Superior temporal gyrus (tissue), 1 donor: ENCODE measurements around the gene TMOD4.

Experiments used
- DNase-seq: peaks from one replicate; pipeline ENCODE4 v3.0.0-alpha.2; 2016; ENCODE audit errors: extremely low spot score

Gene TMOD4

GRCh38 chr1:151175041-151175741 is 590 bp downstream of the TMOD4 start:
- peak; percentile 89 for DNase-seq

- DNase-seq, result no peak
Measured at GRCh38 chr1:151171190-151171589, 4.6 kb downstream of the TMOD4 start.

GRCh38 chr1:151167116-151167515 is 8.7 kb downstream of the TMOD4 start:
- DNase-seq, result no peak

- no peak for DNase-seq
Measured at GRCh38 chr1:151166505-151166956, 9.2 kb downstream of the TMOD4 start.

GRCh38 chr1:151165738-151166504 is 9.9 kb downstream of the TMOD4 start, which contains the start of the genes LYSMD1 and SCNM1:
Gene LYSMD1 (minus strand): TSS chr1:151165902. CDS start chr1:151165258, 644 bp downstream.
Gene SCNM1 (plus strand): TSS chr1:151166144. CDS start chr1:151166153, 9 bp downstream.
- DNase-seq, result peak; percentile 100

GRCh38 chr1:151165281-151165737 is 10.5 kb downstream of the TMOD4 start:
- DNase-seq, result peak; percentile 63

GRCh38 chr1:151164732-151165280 is 11.0 kb downstream of the TMOD4 start:
- DNase-seq, result no peak

GRCh38 chr1:151159373-151159772 is 16.4 kb downstream of the TMOD4 start:
- DNase-seq, result no peak

GRCh38 chr1:151158751-151159251 is 17.0 kb downstream of the TMOD4 start:
- no peak for DNase-seq

GRCh38 chr1:151158326-151158725 is 17.5 kb downstream of the TMOD4 start:
- DNase-seq, result no peak

GRCh38 chr1:151157067-151157531 is 18.7 kb downstream of the TMOD4 start:
- DNase-seq, result no peak

- DNase-seq, result no peak
Measured at GRCh38 chr1:151156515-151156819, 19.3 kb downstream of the TMOD4 start, which contains the start of gene TNFAIP8L2. Gene TNFAIP8L2 (plus strand): TSS chr1:151156649. CDS start chr1:151158698, 2,049 bp downstream.

GRCh38 chr1:151147665-151148064 is 28.1 kb downstream of the TMOD4 start:
- no peak for DNase-seq

- DNase-seq, result no peak
Measured at GRCh38 chr1:151147132-151147503, 28.7 kb downstream of the TMOD4 start.

- peak; percentile 95 for DNase-seq
Measured at GRCh38 chr1:151146412-151147131, 29.2 kb downstream of the TMOD4 start, which contains the start of gene SEMA6C. Gene SEMA6C (minus strand): TSS chr1:151146631. CDS start chr1:151142621, 4,010 bp downstream.

GRCh38 chr1:151146072-151146411 is 29.7 kb downstream of the TMOD4 start:
- DNase-seq, result no peak

GRCh38 chr1:151145304-151146071 is 30.3 kb downstream of the TMOD4 start:
- peak; percentile 36 for DNase-seq

GRCh38 chr1:151144474-151145303 is 31.1 kb downstream of the TMOD4 start:
- no peak for DNase-seq

GRCh38 chr1:151143986-151144385 is 31.8 kb downstream of the TMOD4 start:
- no peak for DNase-seq

GRCh38 chr1:151143057-151143435 is 32.7 kb downstream of the TMOD4 start:
- no peak for DNase-seq
